GM21423 (cell line): ENCODE measurements around the gene BET1L.
"Not testable (repeated sequence)": the region's sequence is repeated elsewhere in the genome, so short reads cannot be mapped to it uniquely, and the experiment has no call there.

Experiments
- ATAC-seq: cut with Tn5 transposase; IDR thresholded peaks from one replicate; pipeline ENCODE4 v1.9.1; 2021; ENCODE audit warnings: mild to moderate bottlenecking, moderate library complexity; ENCODE audit not compliant: unreplicated experiment

Gene BET1L

GRCh38 chr11:198236-198806 is 8.9 kb downstream of the BET1L start:
- ATAC-seq: no peak

DNA sequence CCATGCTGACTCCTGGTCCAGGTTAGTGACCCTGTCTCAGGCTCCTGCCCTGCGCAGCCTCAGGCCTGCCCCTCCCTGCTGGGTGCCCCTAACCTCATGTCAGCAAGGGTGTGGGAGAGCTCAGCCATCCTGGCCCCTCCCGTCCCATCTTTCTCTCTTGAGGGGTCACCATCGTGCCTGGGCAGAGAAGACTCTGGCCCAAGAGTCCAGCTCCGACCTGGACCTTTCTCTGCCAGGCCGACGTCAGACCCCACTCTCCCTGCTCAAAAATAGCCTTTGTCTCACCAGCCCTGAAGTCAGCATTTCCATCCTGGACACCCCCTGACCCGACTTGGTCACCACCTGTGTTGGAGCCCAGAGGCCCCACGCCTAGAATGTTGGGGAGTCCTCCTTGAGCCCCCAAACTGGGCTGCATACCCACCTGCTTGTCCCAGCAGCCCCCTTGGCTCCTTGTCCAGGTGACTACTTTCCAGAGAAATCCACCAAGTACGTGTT is 9.4 kb downstream of the BET1L start:
- ATAC-seq: no peak

DNA sequence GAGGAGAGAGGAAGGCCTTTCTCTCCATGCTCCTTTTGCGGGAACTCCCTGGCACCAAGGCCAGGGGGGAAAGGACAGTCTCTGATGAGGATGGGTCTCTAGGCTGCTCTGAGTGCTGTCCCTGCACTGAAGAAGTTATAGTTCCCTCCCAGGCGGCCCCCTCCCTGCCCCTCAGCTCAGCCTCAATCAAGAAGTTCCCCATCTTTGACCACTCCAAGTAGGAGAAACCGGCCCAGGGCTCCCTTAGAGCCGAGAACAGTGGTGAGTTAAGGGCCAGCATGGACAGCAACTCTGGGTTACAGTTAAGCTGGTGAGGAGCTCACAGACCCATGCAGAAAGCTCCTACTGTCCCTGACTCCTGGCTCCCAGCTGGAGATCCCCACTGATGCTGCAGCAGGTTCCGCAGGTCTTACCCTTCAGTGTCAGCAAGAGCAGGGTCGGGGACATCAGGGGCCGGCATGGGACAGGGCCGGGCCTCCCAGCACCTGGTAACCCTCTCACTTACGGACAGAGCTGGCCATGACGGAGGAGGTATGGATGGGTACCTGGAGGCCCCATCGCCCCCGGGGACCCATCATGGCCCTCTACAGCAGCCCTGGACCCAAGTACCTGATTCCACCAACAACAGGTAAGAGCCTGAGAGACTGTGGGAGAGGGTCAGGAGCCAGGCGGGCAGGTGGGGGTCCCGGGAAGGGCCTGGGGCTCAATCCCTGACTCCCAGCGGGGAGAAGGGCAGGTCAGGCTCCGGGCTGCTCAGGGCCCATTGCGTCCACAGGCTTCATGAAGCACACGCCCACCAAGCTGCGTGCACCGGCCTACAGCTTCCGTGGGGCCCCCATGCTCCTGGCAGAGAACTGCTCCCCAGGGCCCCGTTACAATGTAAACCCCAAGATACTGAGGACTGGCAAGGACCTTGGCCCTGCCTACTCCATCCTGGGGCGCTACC is 10.1 kb downstream of the BET1L start:
- ATAC-seq: no peak

DNA sequence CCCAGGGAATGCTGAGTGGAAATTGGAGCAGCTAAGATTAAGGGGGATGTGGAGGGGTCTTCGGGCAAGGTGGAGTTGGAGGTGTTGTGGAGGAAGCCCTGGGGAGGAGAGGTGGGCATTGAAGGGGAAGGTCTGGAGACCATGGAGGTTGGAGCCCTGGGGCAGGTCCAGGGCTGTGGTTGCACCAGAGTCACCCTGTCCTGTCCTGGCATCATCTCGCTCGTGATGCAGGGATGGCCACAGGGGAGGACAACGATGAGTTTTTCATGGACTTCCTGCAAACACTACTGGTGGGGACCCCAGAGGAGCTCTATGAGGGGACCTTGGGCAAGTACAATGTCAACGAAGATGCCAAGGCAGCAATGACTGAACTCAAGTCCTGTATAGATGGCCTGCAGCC is 13.7 kb downstream of the BET1L start:
- ATAC-seq: not testable (repeated sequence)

- not testable (repeated sequence) for ATAC-seq
Observed at GRCh38 chr11:192674-193128, 14.5 kb downstream of the BET1L start, which contains the start of gene SCGB1C1. TSS of gene SCGB1C1 (plus strand) at chr11:193078. CDS start at chr11:193100, 22 bp downstream.

DNA sequence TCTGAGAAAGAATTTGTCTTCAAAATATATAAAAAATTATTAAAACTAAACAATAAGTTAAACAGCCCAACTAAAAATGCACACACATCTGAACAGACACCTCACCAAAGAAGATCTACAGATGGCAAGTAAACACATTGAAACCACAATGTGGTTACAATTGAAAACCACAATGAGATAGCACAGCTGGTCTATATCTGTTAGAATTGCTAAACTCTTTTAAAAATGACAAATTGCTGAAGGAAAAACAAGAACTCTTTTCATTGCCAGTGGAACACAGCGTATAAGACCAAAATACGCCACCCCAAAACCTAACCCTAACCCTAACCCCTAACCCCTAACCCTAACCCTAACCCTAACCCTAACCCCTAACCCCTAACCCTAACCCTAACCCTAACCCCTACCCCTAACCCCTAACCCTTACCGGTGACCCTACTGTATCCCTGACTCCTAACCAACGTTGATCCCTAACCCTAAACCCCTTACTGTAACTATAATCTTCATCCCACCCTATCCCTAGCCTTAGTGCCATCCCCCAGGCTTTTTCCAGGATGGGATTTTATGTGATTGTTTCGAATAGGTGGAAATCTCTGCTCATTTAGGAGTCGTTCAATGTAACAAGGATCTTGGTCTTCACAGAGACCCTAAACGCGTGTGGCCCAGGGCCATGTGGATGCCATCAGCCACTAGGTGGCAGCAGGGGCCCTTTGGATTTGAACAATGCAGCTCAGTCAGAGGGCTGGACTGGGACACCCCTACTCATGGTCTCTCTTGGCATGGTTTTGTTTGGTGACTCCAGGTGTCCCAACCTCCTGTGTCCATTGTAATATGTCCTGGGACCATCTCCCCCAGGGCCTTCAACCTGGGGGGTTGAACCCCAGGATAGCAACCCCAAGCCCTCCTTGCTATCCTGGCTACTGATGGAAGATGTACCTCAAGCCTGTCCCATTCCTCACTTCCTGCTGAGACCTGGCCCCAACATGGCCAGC is 15.4 kb downstream of the BET1L start:
- ATAC-seq: not testable (repeated sequence)

GRCh38 chr11:190546-190945 is 16.7 kb downstream of the BET1L start:
- not testable (repeated sequence) for ATAC-seq

DNA sequence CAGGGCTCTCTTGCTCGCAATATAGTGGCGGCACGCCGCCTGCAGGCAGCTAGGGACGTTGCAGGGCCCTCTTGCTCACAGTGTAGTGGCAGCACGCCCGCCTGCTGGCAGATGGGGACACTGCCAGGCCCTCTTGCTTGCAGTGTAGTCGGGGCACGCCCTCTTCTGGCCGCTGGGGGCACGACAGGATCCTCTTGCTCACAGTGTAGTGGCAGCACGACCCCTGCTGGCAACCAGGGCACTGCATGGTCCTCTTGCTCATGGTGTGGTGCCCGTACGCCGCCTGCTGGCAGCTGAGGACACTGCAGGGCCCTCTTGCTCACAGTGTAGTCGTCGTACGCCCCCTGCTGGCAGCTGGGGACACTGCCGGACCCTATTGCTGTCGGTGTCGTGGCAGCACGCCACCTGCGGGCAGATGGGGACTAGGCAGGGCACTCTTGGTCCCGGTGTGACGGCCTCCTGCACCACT is 17.3 kb downstream of the BET1L start:
- ATAC-seq: peak; percentile 71

- peak; percentile 9 for ATAC-seq
Observed at GRCh38 chr11:189200-189783, 17.9 kb downstream of the BET1L start.

DNA sequence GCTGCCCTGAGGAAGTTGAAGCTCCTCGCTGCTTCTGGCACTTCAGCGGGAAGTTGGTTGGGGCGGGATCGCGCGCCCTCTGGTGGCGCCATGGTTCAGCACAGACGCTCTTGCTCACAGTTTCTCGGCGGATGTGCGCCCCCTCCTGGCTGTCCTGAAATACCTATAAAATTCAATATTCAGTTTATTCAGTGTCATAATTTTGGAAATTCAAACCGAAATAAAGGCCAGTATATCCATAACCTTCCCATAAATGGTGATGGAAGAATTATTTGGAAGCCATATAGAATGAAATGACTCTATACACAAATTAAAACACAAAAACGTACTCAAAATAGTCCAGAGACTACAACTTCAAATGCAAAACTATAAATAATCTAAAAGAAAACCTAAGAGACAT is 27.0 kb downstream of the BET1L start:
- not testable (repeated sequence) for ATAC-seq
